Caco-2 (cell line): ENCODE data around the gene BAK1. TPM values are rescaled to one million over a fixed set of nuclear protein-coding genes. Genes with fewer than 3 reads are reported as not detected.
"Not testable (repeated sequence)": the region's sequence is repeated elsewhere in the genome, so short reads cannot be mapped to it uniquely, and the experiment has no call there.

Experiments used
- BruUV-seq: library from RNA; stranded (reverse); fragments of 400-500 nt; replicated peaks from 2 replicates; lab custom pipeline; 2021; lab: Mats Ljungman, UMichigan
- CTCF ChIA-PET: fragments of 300-600 bp; sonication (Branson Sonifier 250); formaldehyde crosslinking; loops from one replicate; lab custom pipeline; 2022; ENCODE audit warnings: antibody characterized with exemption; lab: Charles Lee
- POLR2A ChIA-PET: fragments of 300-600 bp; sonication (Branson Sonifier 250); formaldehyde crosslinking; loops from one replicate; lab custom pipeline; 2022; ENCODE audit warnings: antibody characterized with exemption; lab: Charles Lee
- DNase-seq, 2 experiments: peaks; one replicate each; pipeline versions ENCODE4 v3.0.0 to v3.0.0-alpha.2; 2020 to 2022
- H3K27me3 ChIP-seq: replicated peaks from 2 replicates; pipeline ENCODE4 v1.6.0; 2011; ENCODE audit warnings: low read length; ENCODE audit not compliant: control insufficient read depth, insufficient read depth
- H3K36me3 ChIP-seq: 2 replicates; pipeline ENCODE4 v1.5.1; 2011; ENCODE audit warnings: low read length; ENCODE audit not compliant: control insufficient read depth, insufficient read depth
- H3K4me1 ChIP-seq: fragments of 250-450 bp; sonication (Bioruptor Pico); 2 replicates; pipeline ENCODE4 v1.5.1; 2020; ENCODE audit warnings: mild to moderate bottlenecking
- H3K4me3 ChIP-seq: 2 replicates; pipeline ENCODE4 v1.5.1; 2011; ENCODE audit warnings: low read depth, mild to moderate bottlenecking, control low read depth, low read length
- H3K9me3 ChIP-seq: fragments of 250-450 bp; sonication (Bioruptor Pico); 2 replicates; pipeline ENCODE4 v1.5.1; 2020; ENCODE audit warnings: mild to moderate bottlenecking, moderate library complexity
- H3K27ac Mint-ChIP-seq: one replicate; pipeline ENCODE4 v1.8.0; 2022; ENCODE audit warnings: mixed read lengths; ENCODE audit not compliant: unreplicated experiment
- H3K27me3 Mint-ChIP-seq: one replicate; pipeline ENCODE4 v1.8.0; 2022; ENCODE audit warnings: mixed read lengths; ENCODE audit not compliant: insufficient read depth, unreplicated experiment
- H3K36me3 Mint-ChIP-seq: one replicate; pipeline ENCODE4 v1.8.0; 2022; ENCODE audit warnings: mild to moderate bottlenecking, mixed read lengths; ENCODE audit not compliant: insufficient read depth, unreplicated experiment
- H3K4me1 Mint-ChIP-seq: one replicate; pipeline ENCODE4 v1.8.0; 2022; ENCODE audit warnings: low read depth, mixed read lengths; ENCODE audit not compliant: unreplicated experiment
- H3K4me3 Mint-ChIP-seq: one replicate; pipeline ENCODE4 v1.8.0; 2022; ENCODE audit warnings: mild to moderate bottlenecking, moderate library complexity, mixed read lengths; ENCODE audit not compliant: unreplicated experiment
- H3K9me3 Mint-ChIP-seq: one replicate; pipeline ENCODE4 v1.8.0; 2022; ENCODE audit warnings: mixed read lengths; ENCODE audit not compliant: unreplicated experiment
- CTCF ChIP-seq, 2 experiments: fragments of 200-600 bp in 1 of 2; IDR thresholded peaks; 1 replicate in 1 of 2; 2 replicates in 1 of 2; pipeline versions ENCODE4 v1.5.1 to v1.8.0; 2011 to 2022; ENCODE audit warnings: antibody characterized with exemption in 1 of 2, control low read depth in 1 of 2, inconsistent platforms in 1 of 2, low read depth in 1 of 2, low read length in 1 of 2, mild to moderate bottlenecking in 1 of 2, moderate library complexity in 1 of 2; ENCODE audit not compliant: insufficient read depth in 1 of 2, severe bottlenecking in 1 of 2, unreplicated experiment in 1 of 2
- intact Hi-C: fragments of 100-400 bp; cut with micrococcal nuclease; formaldehyde crosslinking; loops from one replicate; pipeline ENCODE4 v1.10.0; 2022; ENCODE audit not compliant: unreplicated experiment
- total RNA-seq: library from RNA; stranded (reverse); gene quantifications from 2 replicates; pipeline ENCODE4 v1.2.3, GENCODE V29; 2022

BAK1 gene
- total RNA-seq, 1 experiment from 2014 or later = 29.4 TPM

- no TSS peak for BruUV-seq
- Mint-ChIP-seq H3K4me3 (no peak overlapping the region), H3K27me3 (no peaks in the 10 kb centered on the region), H3K4me1 (no peaks in the 10 kb centered on the region), H3K9me3 (no peaks in the 10 kb centered on the region), H3K36me3 (no peaks in the 10 kb centered on the region), H3K27ac (no peak overlapping the region)
- Histone ChIP-seq H3K9me3 (no peaks in the 10 kb centered on the region), H3K27me3 (no peaks in the 10 kb centered on the region), H3K36me3 (no peaks in the 10 kb centered on the region), H3K4me3 (no peak overlapping the region), H3K4me1 (no peaks in the 10 kb centered on the region)
- intact Hi-C loops = no loop called here
- no peak for DNase-seq
- TF ChIP-seq CTCF (IDR thresholded peaks at IDR 0.05; ENCODE audit: insufficient read depth in 1 of 2, low read depth in 1 of 2, low read length in 1 of 2, severe bottlenecking in 1 of 2, unreplicated experiment in 1 of 2) = no peak
- ChIA-PET POLR2A (no interaction called here), CTCF (no interaction called here)
Observed at GRCh38 chr6:33558801-33559200, 21.3 kb downstream of the BAK1 start.

- Histone ChIP-seq H3K4me1 (no peaks in the 10 kb centered on the region), H3K4me3 (no peak overlapping the region), H3K36me3 (no peaks in the 10 kb centered on the region), H3K9me3 (no peaks in the 10 kb centered on the region), H3K27me3 (no peaks in the 10 kb centered on the region)
- POLR2A ChIA-PET = no interaction called here
- DNase-seq = no peak
- CTCF ChIA-PET = no interaction called here
- TF ChIP-seq CTCF (IDR thresholded peaks at IDR 0.05; ENCODE audit: insufficient read depth in 1 of 2, low read depth in 1 of 2, low read length in 1 of 2, severe bottlenecking in 1 of 2, unreplicated experiment in 1 of 2) = no peak
- H3K27ac Mint-ChIP-seq = no peak overlapping the region
- no TSS peak for BruUV-seq
- H3K36me3 Mint-ChIP-seq = no peaks in the 10 kb centered on the region
- H3K9me3 Mint-ChIP-seq = no peaks in the 10 kb centered on the region
- no peaks in the 10 kb centered on the region for H3K4me1 Mint-ChIP-seq
- H3K27me3 Mint-ChIP-seq = no peaks in the 10 kb centered on the region
- intact Hi-C loops = no loop called here
- H3K4me3 Mint-ChIP-seq = no peak overlapping the region
Observed at GRCh38 chr6:33557376-33557775, 22.7 kb downstream of the BAK1 start.

- H3K4me1 ChIP-seq, H3K9me3 Mint-ChIP-seq, intact Hi-C loops, H3K27me3 Mint-ChIP-seq, H3K36me3 ChIP-seq, H3K4me3 ChIP-seq, H3K4me1 Mint-ChIP-seq, H3K4me3 Mint-ChIP-seq, BruUV-seq, H3K27ac Mint-ChIP-seq, H3K36me3 Mint-ChIP-seq, H3K27me3 ChIP-seq, POLR2A ChIA-PET, DNase-seq, CTCF ChIA-PET, H3K9me3 ChIP-seq: not testable (repeated sequence)
Observed at GRCh38 chr6:33552883-33553282, 27.2 kb downstream of the BAK1 start.

GRCh38 chr6:33552252-33552651, 27.8 kb downstream of the BAK1 start:
- Histone ChIP-seq H3K36me3 (no peaks in the 10 kb centered on the region), H3K27me3 (no peaks in the 10 kb centered on the region), H3K9me3 (no peaks in the 10 kb centered on the region), H3K4me3 (no peak overlapping the region), H3K4me1 (peaks cover 6% of the 10 kb centered on the region)
- no peak overlapping the region for H3K27ac Mint-ChIP-seq
- no peaks in the 10 kb centered on the region for H3K9me3 Mint-ChIP-seq
- H3K4me1 Mint-ChIP-seq = peaks cover 12% of the 10 kb centered on the region
- no peak for DNase-seq
- H3K36me3 Mint-ChIP-seq = peaks cover 6% of the 10 kb centered on the region
- ChIA-PET CTCF (interaction anchor here (0.7 kb wide), 1 partner anchor 49 kb away, joined by 6 read pairs; no protein-coding TSS in a partner anchor), POLR2A (no interaction called here)
- no peaks in the 10 kb centered on the region for H3K27me3 Mint-ChIP-seq
- TF ChIP-seq CTCF (IDR thresholded peaks at IDR 0.05; ENCODE audit: insufficient read depth in 1 of 2, low read depth in 1 of 2, low read length in 1 of 2, severe bottlenecking in 1 of 2, unreplicated experiment in 1 of 2) = no peak
- H3K4me3 Mint-ChIP-seq = no peak overlapping the region
- intact Hi-C loops = no loop called here
- BruUV-seq = no TSS peak
